GM21526 (cell line): ENCODE results near the gene ARL6IP6.

Experiments used
- ATAC-seq: cut with Tn5 transposase; IDR thresholded peaks from one replicate; pipeline ENCODE4 v1.9.1; 2021; ENCODE audit warnings: moderate library complexity; ENCODE audit not compliant: unreplicated experiment, low FRiP score

Gene ARL6IP6

DNA sequence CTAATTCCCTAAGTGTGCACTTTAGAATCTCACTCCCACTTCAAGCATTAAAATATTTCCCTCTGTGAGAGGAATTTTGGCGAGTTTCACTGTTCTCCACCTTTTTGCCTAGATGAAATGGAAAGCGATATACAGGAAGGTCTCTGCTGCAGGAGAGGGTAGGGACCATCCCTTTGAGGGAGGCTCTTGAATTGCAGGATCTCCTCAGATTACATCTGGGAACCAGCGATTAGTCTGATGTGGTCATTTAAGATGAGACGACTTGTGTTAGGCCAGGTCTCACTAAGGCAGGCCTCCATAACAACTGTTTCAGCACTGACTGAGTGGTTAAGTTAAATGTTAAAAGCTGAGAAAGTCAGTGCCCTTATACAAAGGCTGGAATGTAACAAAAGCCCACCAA, 74.6 kb downstream of the ARL6IP6 start:
- no peak for ATAC-seq

DNA sequence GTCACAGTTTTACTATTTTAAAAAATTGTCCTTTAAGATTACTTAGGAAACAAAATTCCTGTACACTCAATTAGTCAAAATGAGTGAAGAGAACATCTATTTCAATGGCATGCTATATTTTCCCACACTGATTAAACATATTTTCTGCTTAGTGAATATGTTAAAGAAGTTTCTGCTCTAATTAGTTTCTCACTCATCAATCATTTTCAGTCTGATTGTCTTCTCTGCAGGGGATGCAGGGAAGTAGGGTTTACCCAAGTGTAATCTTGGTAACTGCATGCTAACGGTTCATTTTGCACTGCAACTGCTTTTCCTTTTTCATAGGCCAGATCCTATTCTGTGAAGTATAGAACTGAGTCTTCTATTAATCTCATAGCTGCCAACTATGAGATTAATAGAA, 78.5 kb downstream of the ARL6IP6 start:
- ATAC-seq = no peak

DNA sequence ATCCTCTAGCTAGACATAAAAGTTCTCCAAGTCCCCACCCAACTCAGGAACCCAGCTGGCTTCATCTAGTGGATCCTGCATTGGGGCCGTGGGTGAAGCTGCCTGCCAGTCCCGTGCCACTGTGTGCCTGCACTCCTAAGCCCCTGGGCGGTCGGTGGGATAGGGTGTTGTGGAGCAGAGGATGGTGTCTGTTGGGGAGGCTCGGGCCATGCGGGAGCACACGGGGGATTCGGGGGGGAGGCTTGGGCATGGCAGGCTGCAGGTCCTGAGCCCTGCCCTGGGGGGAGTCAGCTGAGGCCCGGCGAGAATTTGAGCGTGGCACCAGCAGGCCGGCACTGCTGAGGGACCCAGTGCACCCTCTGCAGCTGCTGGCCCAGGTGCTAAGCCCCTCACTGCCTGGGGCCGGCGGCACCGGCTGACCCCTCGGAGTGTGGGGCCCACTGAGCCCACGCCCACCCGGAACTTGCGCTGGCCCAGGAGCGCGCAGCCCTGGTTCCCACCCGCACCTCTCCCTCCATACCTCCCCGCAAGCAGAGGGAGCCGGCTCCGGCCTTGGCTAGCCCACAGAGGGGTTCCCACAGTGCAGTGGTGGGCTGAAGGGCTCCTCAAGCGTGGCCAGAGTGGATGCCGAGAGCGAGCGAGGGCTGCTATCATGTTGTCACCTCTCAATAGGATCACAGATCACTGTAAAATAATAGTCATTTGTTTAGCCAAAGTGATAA, 86.4 kb downstream of the ARL6IP6 start:
- no peak for ATAC-seq

DNA sequence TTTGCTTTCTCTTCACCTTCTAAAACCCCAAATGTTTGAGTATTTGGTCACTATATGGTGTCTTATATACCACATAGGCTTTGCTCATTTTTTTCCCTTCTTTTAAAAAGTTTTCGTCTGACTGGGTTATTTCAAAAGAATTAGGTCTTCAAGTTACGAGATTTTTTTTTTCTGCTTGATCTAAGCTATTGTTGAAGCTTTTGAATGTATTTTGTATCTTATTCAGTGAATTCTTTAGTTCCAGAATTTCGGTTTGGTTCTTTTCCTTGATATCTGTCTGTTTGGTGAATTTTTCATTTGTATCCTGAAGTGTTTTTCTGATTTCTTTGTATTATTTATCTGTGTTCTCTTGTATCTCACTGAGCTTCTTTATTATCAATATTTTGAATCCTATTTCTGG, 93.5 kb downstream of the ARL6IP6 start:
- no peak for ATAC-seq
